Gastrocnemius medialis (tissue), 4 donors: ENCODE measurements around the gene SLX9. TPM values are rescaled to one million over a fixed set of nuclear protein-coding genes. Genes with fewer than 3 reads are reported as not detected.

Experiments used
- ATAC-seq, 2 donors: fragments of 150-250 bp; one replicate each; pipeline ENCODE4 v1.9.1; 2016
- DNase-seq, 2 donors: peaks; one replicate each; pipeline ENCODE4 v3.0.0-alpha.2; 2019
- H3K27ac ChIP-seq, 4 donors: fragments of 200-600 bp; sonication (generic); 1 replicate in 1 of 4; 2 replicates in 3 of 4; pipeline ENCODE4 v1.5.1; 2016 to 2018; ENCODE audit warnings: mild to moderate bottlenecking in 2 of 4, moderate library complexity in 1 of 4
- H3K27me3 ChIP-seq, 3 donors: fragments of 200-600 bp; sonication (generic) in 2 of 3; 1 replicate in 1 of 3; 2 replicates in 2 of 3; pipeline versions ENCODE4 v1.5.1 to v1.6.0; 2016 to 2019; ENCODE audit warnings: mild to moderate bottlenecking in 1 of 3, moderate library complexity in 1 of 3
- H3K36me3 ChIP-seq, 2 donors: fragments of 200-600 bp; sonication (generic) in 1 of 2; one replicate each; pipeline ENCODE4 v1.5.1; 2017 to 2018
- H3K4me1 ChIP-seq, 2 donors: fragments of 200-600 bp; sonication (generic) in 1 of 2; one replicate each; pipeline ENCODE4 v1.5.1; 2016 to 2017; ENCODE audit warnings: mild to moderate bottlenecking in 2 of 2
- H3K4me3 ChIP-seq, 4 donors: fragments of 200-600 bp; sonication (generic) in 3 of 4; 1 replicate in 1 of 4; 2 replicates in 3 of 4; pipeline ENCODE4 v1.5.1; 2016 to 2019; ENCODE audit warnings: mild to moderate bottlenecking in 2 of 4
- H3K9me3 ChIP-seq, 3 donors: fragments of 200-600 bp; sonication (generic) in 2 of 3; 1 replicate in 1 of 3; 2 replicates in 2 of 3; pipeline ENCODE4 v1.5.1; 2016 to 2019
- CTCF ChIP-seq, 5 experiments: fragments of 450-650 bp in 3 of 5; fragments of 200-600 bp in 2 of 5; sonication (generic) in 2 of 5; IDR thresholded peaks in 4 of 5; conservative IDR thresholded peaks in 1 of 5; 1 replicate in 4 of 5; 2 replicates in 1 of 5; pipeline ENCODE4 v1.5.1; 2016 to 2019; ENCODE audit warnings: antibody characterized with exemption in 5 of 5, mild to moderate bottlenecking in 3 of 5, moderate library complexity in 3 of 5
- POLR2A ChIP-seq, 2 donors: fragments of 450-650 bp; IDR thresholded peaks; one replicate each; pipeline ENCODE4 v1.6.1; 2017; ENCODE audit warnings: antibody characterized with exemption in 2 of 2, mild to moderate bottlenecking in 2 of 2, moderate library complexity in 2 of 2
- in situ Hi-C, 4 donors: fragments of 200-750 bp; cut with MboI; loops; one replicate each; pipeline versions ENCODE4 v1.15.0 to v1.8.0; 2017; ENCODE audit warnings: low sequenced_read_pairs in 4 of 4
- intact Hi-C: fragments of 100-400 bp; cut with DNase I; formaldehyde crosslinking; loops from one replicate; pipeline ENCODE4 v1.15.1; 2023; ENCODE audit warnings: low total_unique reads
- total RNA-seq, 4 donors: library from RNA; depleted of rRNA; stranded (reverse); fragments of >200 nt; gene quantifications; one replicate each; pipeline versions ENCODE4 v1.1.0 to v1.2.3, GENCODE V29; 2016

Gene SLX9
- total RNA-seq, 4 donors from 2014 or later: 23.7 to 37.6 (median 25.8) TPM

GRCh38 chr21:45016031-45016405, 76.2 kb downstream of the SLX9 start:
- peaks cover 7 to 11% of the 10 kb centered on the region in 2 donors for H3K4me1 ChIP-seq
- in situ Hi-C loops (no loop called here), intact Hi-C loops (no loop called here)
- H3K36me3 ChIP-seq: no peaks in the 10 kb centered on the region
- no peak for DNase-seq
- H3K27me3 ChIP-seq: no peaks in the 10 kb centered on the region
- TF ChIP-seq CTCF (IDR thresholded peaks at IDR 0.05 in 4 of 5, conservative IDR thresholded peaks at IDR 0.05 in 1 of 5) (no peak), POLR2A (IDR thresholded peaks at IDR 0.05) (no peak)
- H3K9me3 ChIP-seq: no peaks in the 10 kb centered on the region
- H3K4me3 ChIP-seq: no peak overlapping the region
- no peak overlapping the region for H3K27ac ChIP-seq
- ATAC-seq: no peak

GRCh38 chr21:45016406-45017038, 76.7 kb downstream of the SLX9 start:
- intact Hi-C loops: no loop called here
- H3K9me3 ChIP-seq: no peaks in the 10 kb centered on the region
- H3K4me1 ChIP-seq: peaks cover 7 to 11% of the 10 kb centered on the region in 2 donors
- ATAC-seq (no peak), DNase-seq (peak in 1 of 2 donors; percentile 8)
- no peaks in the 10 kb centered on the region for H3K36me3 ChIP-seq
- no peak overlapping the region for H3K27ac ChIP-seq
- TF ChIP-seq CTCF (IDR thresholded peaks at IDR 0.05 in 4 of 5, conservative IDR thresholded peaks at IDR 0.05 in 1 of 5) (no peak), POLR2A (IDR thresholded peaks at IDR 0.05) (no peak)
- in situ Hi-C loops: no loop called here
- no peaks in the 10 kb centered on the region for H3K27me3 ChIP-seq
- H3K4me3 ChIP-seq: no peak overlapping the region

- Histone ChIP-seq H3K27ac (no peak overlapping the region), H3K27me3 (no peaks in the 10 kb centered on the region), H3K36me3 (no peaks in the 10 kb centered on the region), H3K4me3 (no peak overlapping the region), H3K9me3 (no peaks in the 10 kb centered on the region), H3K4me1 (peaks cover 6 to 7% of the 10 kb centered on the region in 2 donors)
- no peak for ATAC-seq
- TF ChIP-seq POLR2A (IDR thresholded peaks at IDR 0.05) (no peak), CTCF (IDR thresholded peaks at IDR 0.05 in 4 of 5, conservative IDR thresholded peaks at IDR 0.05 in 1 of 5) (no peak)
- intact Hi-C loops (no loop called here), in situ Hi-C loops (no loop called here)
- DNase-seq: peak in 1 of 2 donors; percentile 14
Observed at GRCh38 chr21:45017039-45017960, 77.5 kb downstream of the SLX9 start.

GRCh38 chr21:45018131-45019075, 78.6 kb downstream of the SLX9 start:
- intact Hi-C loops (no loop called here), in situ Hi-C loops (no loop called here)
- Histone ChIP-seq H3K27ac (peak overlapping the region in 3 of 4 donors; percentile 37 to 69 (median 61)), H3K9me3 (no peaks in the 10 kb centered on the region), H3K27me3 (no peaks in the 10 kb centered on the region), H3K4me1 (peaks cover 0 to 7% of the 10 kb centered on the region in 2 donors), H3K4me3 (peak overlapping the region; percentile 48 to 52 (median 50)), H3K36me3 (no peaks in the 10 kb centered on the region)
- DNase-seq (peak in 1 of 2 donors; percentile 35), ATAC-seq (peak in 1 of 2 donors; percentile 40)
- TF ChIP-seq CTCF (IDR thresholded peaks at IDR 0.05 in 4 of 5, conservative IDR thresholded peaks at IDR 0.05 in 1 of 5): no peak
- TF ChIP-seq POLR2A (IDR thresholded peaks at IDR 0.05): no peak
